Mesenchymal stem cell (in vitro differentiated cells and primary cell): ENCODE data around the gene ATP2B1.

Experiments used
- DNase-seq: peaks from one replicate; pipeline ENCODE4 v3.0.0-alpha.2; 2013
- H2AFZ ChIP-seq: one replicate; pipeline ENCODE4 v1.6.1; 2013; ENCODE audit warnings: low read depth, mild to moderate bottlenecking, control low read depth, inconsistent platforms, low read length, moderate library complexity
- H2AK5ac ChIP-seq: 2 replicates; pipeline ENCODE4 v1.6.1; 2013; ENCODE audit warnings: low read length, moderate library complexity, mild to moderate bottlenecking, inconsistent platforms; ENCODE audit not compliant: severe bottlenecking
- H2BK120ac ChIP-seq: one replicate; pipeline ENCODE4 v1.6.1; 2013; ENCODE audit warnings: low read depth, mild to moderate bottlenecking, inconsistent platforms, low read length, moderate library complexity
- H2BK12ac ChIP-seq, 2 experiments: one replicate each; pipeline ENCODE4 v1.6.1; 2013; ENCODE audit warnings: inconsistent platforms in 2 of 2, low read length in 2 of 2, mild to moderate bottlenecking in 2 of 2, moderate library complexity in 2 of 2, control low read depth in 1 of 2
- H2BK15ac ChIP-seq: one replicate; pipeline ENCODE4 v1.6.1; 2013; ENCODE audit warnings: mild to moderate bottlenecking, low read depth, inconsistent platforms; ENCODE audit not compliant: poor library complexity, severe bottlenecking
- H2BK5ac ChIP-seq: 2 replicates; pipeline ENCODE4 v1.6.1; 2013; ENCODE audit warnings: low read depth, mild to moderate bottlenecking, low read length, control low read depth, inconsistent platforms; ENCODE audit not compliant: poor library complexity, severe bottlenecking
- H3K14ac ChIP-seq, 2 experiments: one replicate each; pipeline ENCODE4 v1.6.1; 2013; ENCODE audit warnings: inconsistent platforms in 2 of 2, low read length in 2 of 2, control low read depth in 1 of 2, mild to moderate bottlenecking in 1 of 2, moderate library complexity in 1 of 2
- H3K18ac ChIP-seq, 2 experiments: one replicate each; pipeline ENCODE4 v1.6.1; 2013; ENCODE audit warnings: inconsistent platforms in 2 of 2, low read length in 2 of 2, control low read depth in 1 of 2, low read depth in 1 of 2, mild to moderate bottlenecking in 1 of 2
- H3K23ac ChIP-seq, 2 experiments: one replicate each; pipeline ENCODE4 v1.6.1; 2013; ENCODE audit warnings: inconsistent platforms in 2 of 2, low read length in 2 of 2, mild to moderate bottlenecking in 2 of 2, moderate library complexity in 2 of 2, control low read depth in 1 of 2
- H3K27ac ChIP-seq: 2 replicates; pipeline ENCODE4 v1.5.1; 2013; ENCODE audit warnings: mild to moderate bottlenecking, moderate library complexity, low read length, control low read depth, inconsistent platforms; ENCODE audit not compliant: poor library complexity, severe bottlenecking
- H3K27me3 ChIP-seq, 2 experiments: 2 replicates each; pipeline versions ENCODE4 v1.6.1 to v1.7.0; 2013; ENCODE audit warnings: low read length in 2 of 2, mild to moderate bottlenecking in 2 of 2, moderate library complexity in 2 of 2, control low read depth in 1 of 2, inconsistent platforms in 1 of 2; ENCODE audit not compliant: control insufficient read depth in 1 of 2, insufficient read depth in 1 of 2
- H3K36me3 ChIP-seq, 2 experiments: 2 replicates each; pipeline versions ENCODE4 v1.6.1 to v1.7.0; 2013; ENCODE audit warnings: low read length in 2 of 2, control low read depth in 1 of 2, inconsistent platforms in 1 of 2, low read depth in 1 of 2, mild to moderate bottlenecking in 1 of 2; ENCODE audit not compliant: insufficient read depth in 2 of 2, control insufficient read depth in 1 of 2
- H3K4ac ChIP-seq, 2 experiments: one replicate each; pipeline ENCODE4 v1.6.1; 2013; ENCODE audit warnings: inconsistent platforms in 2 of 2, low read length in 2 of 2, mild to moderate bottlenecking in 2 of 2, moderate library complexity in 2 of 2, control low read depth in 1 of 2, low read depth in 1 of 2
- H3K4me1 ChIP-seq: 2 replicates; pipeline ENCODE4 v1.6.1; 2013; ENCODE audit warnings: low read depth, low read length, control low read depth; ENCODE audit not compliant: control insufficient read depth, insufficient read depth
- H3K4me2 ChIP-seq: 2 replicates; pipeline ENCODE4 v1.6.1; 2013; ENCODE audit warnings: low read length, mild to moderate bottlenecking, inconsistent platforms; ENCODE audit not compliant: poor library complexity, severe bottlenecking
- H3K4me3 ChIP-seq, 2 experiments: 2 replicates each; pipeline versions ENCODE4 v1.5.1 to v1.7.0; 2013; ENCODE audit warnings: low read length in 2 of 2, mild to moderate bottlenecking in 2 of 2, control low read depth in 1 of 2, low read depth in 1 of 2; ENCODE audit not compliant: insufficient read depth in 1 of 2
- H3K79me1 ChIP-seq: replicated peaks from 2 replicates; pipeline ENCODE4 v1.6.1; 2013; ENCODE audit warnings: mild to moderate bottlenecking, control low read depth, low read length, inconsistent platforms; ENCODE audit not compliant: poor library complexity, severe bottlenecking
- H3K9ac ChIP-seq: 2 replicates; pipeline ENCODE4 v1.7.0; 2013; ENCODE audit warnings: mild to moderate bottlenecking, low read length, moderate library complexity
- H3K9me3 ChIP-seq: 2 replicates; pipeline ENCODE4 v1.7.0; 2013; ENCODE audit warnings: mild to moderate bottlenecking, low read length; ENCODE audit not compliant: control insufficient read depth
- H4K8ac ChIP-seq: one replicate; pipeline ENCODE4 v1.6.1; 2013; ENCODE audit warnings: inconsistent platforms, mild to moderate bottlenecking, low read length, moderate library complexity
- H4K91ac ChIP-seq: one replicate; pipeline ENCODE4 v1.6.1; 2013; ENCODE audit warnings: mild to moderate bottlenecking, low read length, inconsistent platforms
- WGBS: methylation state at CpG from one replicate; pipeline ENCODE4 v1.1.7; 2013; ENCODE audit warnings: mixed read lengths; 5-methylcytosine and 5-hydroxymethylcytosine counted together

ATP2B1 gene

GRCh38 chr12:89671469-89671868, 37.2 kb downstream of the ATP2B1 start:
- 77% methylated on average over 3 of the region's 4 CpGs for WGBS
- H3K23ac ChIP-seq: no peak overlapping the region
- no peaks in the 10 kb centered on the region for H3K27me3 ChIP-seq
- no peak overlapping the region for H3K4ac ChIP-seq
- no peak overlapping the region for H2BK5ac ChIP-seq
- no peak overlapping the region for H3K4me3 ChIP-seq
- H2BK15ac ChIP-seq: no peak overlapping the region
- H2BK120ac ChIP-seq: no peak overlapping the region
- no peaks in the 10 kb centered on the region for H3K9me3 ChIP-seq
- H3K9ac ChIP-seq: no peak overlapping the region
- no peak overlapping the region for H4K8ac ChIP-seq
- DNase-seq: peak; percentile 40
- no peak overlapping the region for H2BK12ac ChIP-seq
- H3K18ac ChIP-seq: no peak overlapping the region
- no peak overlapping the region for H3K27ac ChIP-seq
- H2AFZ ChIP-seq: no peak overlapping the region
- H3K14ac ChIP-seq: no peak overlapping the region
- peaks cover 22% of the 10 kb centered on the region for H3K79me1 ChIP-seq
- H3K4me2 ChIP-seq: peak overlapping the region; percentile 2
- H3K36me3 ChIP-seq: peaks cover 0 to 21% of the 10 kb centered on the region in 2 experiments
- H3K4me1 ChIP-seq: peaks cover 3% of the 10 kb centered on the region
- no peak overlapping the region for H2AK5ac ChIP-seq
- no peak overlapping the region for H4K91ac ChIP-seq

- H3K4me3 ChIP-seq: no peak overlapping the region
- WGBS: 98% methylated on average over 6 of the region's 6 CpGs
These were observed 39.4 kb downstream of the ATP2B1 start for GRCh38 chr12:89669197-89669596.

GRCh38 chr12:89665556-89665955, 43.1 kb downstream of the ATP2B1 start:
- H3K4me1 ChIP-seq: no peaks in the 10 kb centered on the region
- no peak overlapping the region for H2BK5ac ChIP-seq
- no peak overlapping the region for H4K91ac ChIP-seq
- H3K27ac ChIP-seq: no peak overlapping the region
- no peak overlapping the region for H2BK15ac ChIP-seq
- no peak overlapping the region for H3K4me2 ChIP-seq
- peaks cover 0 to 26% of the 10 kb centered on the region in 2 experiments for H3K36me3 ChIP-seq
- DNase-seq: no peak
- H2AFZ ChIP-seq: no peak overlapping the region
- H2BK12ac ChIP-seq: no peak overlapping the region
- H4K8ac ChIP-seq: no peak overlapping the region
- H2BK120ac ChIP-seq: no peak overlapping the region
- no peak overlapping the region for H3K4me3 ChIP-seq
- H3K18ac ChIP-seq: no peak overlapping the region
- H2AK5ac ChIP-seq: no peak overlapping the region
- 20% methylated on average over 1 of the region's 1 CpG for WGBS
- H3K27me3 ChIP-seq: no peaks in the 10 kb centered on the region
- no peak overlapping the region for H3K9ac ChIP-seq
- no peak overlapping the region for H3K4ac ChIP-seq
- no peak overlapping the region for H3K23ac ChIP-seq
- H3K9me3 ChIP-seq: no peaks in the 10 kb centered on the region
- H3K79me1 ChIP-seq: peaks cover 18% of the 10 kb centered on the region
- H3K14ac ChIP-seq: no peak overlapping the region

More at GRCh38 chr12:89669197-89669596, 39.4 kb downstream of the ATP2B1 start:
- peaks cover 0 to 26% of the 10 kb centered on the region in 2 experiments for H3K36me3 ChIP-seq
- no peak overlapping the region for H4K8ac ChIP-seq
- H4K91ac ChIP-seq: no peak overlapping the region
- H3K4ac ChIP-seq: no peak overlapping the region
- H2BK15ac ChIP-seq: no peak overlapping the region
- H3K79me1 ChIP-seq: peaks cover 21% of the 10 kb centered on the region
- H3K23ac ChIP-seq: no peak overlapping the region
- no peak overlapping the region for H3K18ac ChIP-seq
- no peak for DNase-seq
- no peaks in the 10 kb centered on the region for H3K9me3 ChIP-seq
- no peak overlapping the region for H3K9ac ChIP-seq
- no peak overlapping the region for H2BK120ac ChIP-seq
- H3K27ac ChIP-seq: no peak overlapping the region
- no peak overlapping the region for H2BK12ac ChIP-seq
- no peak overlapping the region for H2AK5ac ChIP-seq
- H2AFZ ChIP-seq: no peak overlapping the region
- H3K27me3 ChIP-seq: no peaks in the 10 kb centered on the region
- H3K4me1 ChIP-seq: peaks cover 3% of the 10 kb centered on the region
- H3K14ac ChIP-seq: no peak overlapping the region
- H2BK5ac ChIP-seq: no peak overlapping the region
- no peak overlapping the region for H3K4me2 ChIP-seq

GRCh38 chr12:89664441-89664840, 44.2 kb downstream of the ATP2B1 start:
- Histone ChIP-seq H3K18ac (no peak overlapping the region), H3K9me3 (no peaks in the 10 kb centered on the region), H3K4ac (no peak overlapping the region), H2BK5ac (no peak overlapping the region), H4K91ac (no peak overlapping the region), H2AK5ac (no peak overlapping the region), H3K27me3 (no peaks in the 10 kb centered on the region), H2BK15ac (no peak overlapping the region), H3K79me1 (peaks cover 20% of the 10 kb centered on the region), H3K4me1 (no peaks in the 10 kb centered on the region), H3K4me3 (no peak overlapping the region), H3K9ac (no peak overlapping the region), H2AFZ (no peak overlapping the region), H3K27ac (no peak overlapping the region), H4K8ac (no peak overlapping the region), H3K23ac (no peak overlapping the region), H2BK120ac (no peak overlapping the region), H3K36me3 (peaks cover 0 to 26% of the 10 kb centered on the region in 2 experiments), H3K14ac (no peak overlapping the region), H3K4me2 (no peak overlapping the region), H2BK12ac (no peak overlapping the region)
- no peak for DNase-seq
- 100% methylated on average over 1 of the region's 1 CpG for WGBS
